ENCODE data around the gene PLCB4.

PLCB4 gene

DNA sequence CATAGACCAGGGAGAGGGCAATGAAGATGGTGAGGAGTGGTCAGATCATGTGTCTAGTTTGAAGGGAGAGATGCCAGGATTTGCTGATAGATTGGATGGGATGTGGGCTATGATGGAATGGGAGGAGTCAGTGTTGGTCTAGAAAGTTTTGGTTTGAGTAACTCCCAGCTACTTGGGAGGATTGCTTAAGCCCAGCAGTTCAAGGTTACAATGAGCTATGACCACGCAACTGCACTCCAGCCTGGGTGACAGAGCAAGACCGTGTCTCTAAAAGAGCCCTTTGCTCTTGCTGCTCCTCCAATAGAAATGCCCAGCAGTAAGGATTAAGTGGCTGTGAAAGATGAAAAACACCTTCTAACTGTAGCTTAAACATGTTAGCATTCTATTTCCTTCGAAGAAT lies 427.3 kb downstream of the PLCB4 start:
- TF ChIP-seq, protein P1, sequence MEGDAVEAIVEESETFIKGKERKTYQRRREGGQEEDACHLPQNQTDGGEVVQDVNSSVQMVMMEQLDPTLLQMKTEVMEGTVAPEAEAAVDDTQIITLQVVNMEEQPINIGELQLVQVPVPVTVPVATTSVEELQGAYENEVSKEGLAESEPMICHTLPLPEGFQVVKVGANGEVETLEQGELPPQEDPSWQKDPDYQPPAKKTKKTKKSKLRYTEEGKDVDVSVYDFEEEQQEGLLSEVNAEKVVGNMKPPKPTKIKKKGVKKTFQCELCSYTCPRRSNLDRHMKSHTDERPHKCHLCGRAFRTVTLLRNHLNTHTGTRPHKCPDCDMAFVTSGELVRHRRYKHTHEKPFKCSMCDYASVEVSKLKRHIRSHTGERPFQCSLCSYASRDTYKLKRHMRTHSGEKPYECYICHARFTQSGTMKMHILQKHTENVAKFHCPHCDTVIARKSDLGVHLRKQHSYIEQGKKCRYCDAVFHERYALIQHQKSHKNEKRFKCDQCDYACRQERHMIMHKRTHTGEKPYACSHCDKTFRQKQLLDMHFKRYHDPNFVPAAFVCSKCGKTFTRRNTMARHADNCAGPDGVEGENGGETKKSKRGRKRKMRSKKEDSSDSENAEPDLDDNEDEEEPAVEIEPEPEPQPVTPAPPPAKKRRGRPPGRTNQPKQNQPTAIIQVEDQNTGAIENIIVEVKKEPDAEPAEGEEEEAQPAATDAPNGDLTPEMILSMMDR (IDR thresholded peaks at IDR 0.05; ENCODE audit: low read depth, low read length): no peak
- DNase-seq (ENCODE audit: extremely low read depth, low read depth): no peak

DNA sequence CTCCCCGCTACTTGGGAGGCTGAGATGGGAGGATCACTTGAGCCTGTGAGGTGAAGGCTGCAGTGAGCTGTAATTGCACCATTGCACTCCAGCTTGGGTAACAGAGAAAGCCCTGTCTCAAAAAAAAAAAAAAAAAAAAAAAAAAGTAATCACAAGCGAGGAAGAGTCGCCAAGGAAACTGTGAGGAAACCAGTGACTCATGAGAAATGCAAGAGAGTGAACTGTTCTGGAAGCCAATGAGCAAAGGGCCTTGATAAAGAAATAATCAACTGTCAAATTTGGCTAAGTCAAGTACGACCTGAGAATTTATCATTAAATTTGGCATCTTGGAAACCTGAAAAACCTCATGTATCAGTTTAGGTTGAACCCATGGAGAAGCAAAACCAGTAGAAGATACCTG lies 429.4 kb downstream of the PLCB4 start:
- DNase-seq (ENCODE audit: extremely low read depth, low read depth): no peak
- TF ChIP-seq, protein P1 (IDR thresholded peaks at IDR 0.05; ENCODE audit: low read depth, low read length): no peak

DNA sequence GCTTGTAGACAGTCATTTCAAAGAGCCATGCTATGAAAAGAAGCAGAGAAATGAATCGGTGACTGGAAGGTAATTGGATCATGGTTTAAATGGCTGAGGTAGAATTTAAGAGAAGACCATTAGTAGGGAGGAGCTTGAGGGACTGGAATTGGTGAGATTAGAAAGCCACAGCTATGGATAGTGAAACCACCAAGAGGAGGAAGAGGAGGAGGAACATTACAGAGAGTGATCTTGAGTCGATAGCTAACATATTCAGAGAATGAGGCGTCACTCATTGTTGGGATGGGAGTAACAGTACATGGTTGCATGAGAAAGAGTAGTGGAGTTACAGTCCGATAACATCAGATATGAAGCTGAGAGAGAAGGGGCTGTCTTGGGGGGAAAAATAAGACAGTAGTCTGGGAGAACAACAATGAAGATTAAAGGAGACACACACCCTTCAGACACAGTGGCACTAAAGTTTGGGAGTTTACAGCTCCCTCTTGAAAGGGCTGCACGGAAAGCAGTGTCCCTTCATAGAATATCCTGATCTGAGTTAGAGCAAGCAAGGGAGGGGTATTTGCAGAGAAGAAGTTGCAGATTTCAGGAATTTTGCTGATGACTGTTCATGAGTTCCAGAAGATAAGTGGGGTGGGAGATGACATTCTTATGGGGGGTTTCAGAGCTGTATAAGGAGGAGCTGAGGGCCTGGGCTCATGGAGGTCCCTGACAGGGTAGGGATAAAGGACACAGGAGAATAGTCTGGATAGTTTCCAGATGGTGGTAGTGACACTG lies 430.4 kb downstream of the PLCB4 start:
- TF ChIP-seq, protein P1 (IDR thresholded peaks at IDR 0.05; ENCODE audit: low read depth, low read length): no peak
- DNase-seq (ENCODE audit: extremely low read depth, low read depth): no peak

DNA sequence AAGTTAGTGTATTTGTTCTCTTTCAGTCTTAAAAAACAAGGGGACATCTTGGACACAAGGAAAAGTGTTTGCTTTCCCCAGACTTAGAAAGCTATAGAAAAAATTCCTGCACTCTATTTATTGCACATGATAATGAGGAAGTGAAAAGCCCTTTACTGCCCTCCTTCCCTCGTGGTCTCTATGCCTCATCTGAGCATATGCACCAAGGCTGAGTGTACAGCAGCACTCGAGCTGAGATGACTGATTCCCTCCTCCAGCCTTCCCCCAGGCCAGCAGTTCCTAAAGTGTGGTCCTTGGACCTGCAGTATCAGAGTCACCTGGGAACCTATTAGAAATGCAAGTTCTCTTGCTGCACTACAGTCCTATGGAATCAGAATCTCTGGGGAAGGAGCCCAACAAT lies 431.2 kb downstream of the PLCB4 start:
- TF ChIP-seq, protein P1 (IDR thresholded peaks at IDR 0.05; ENCODE audit: low read depth, low read length): no peak
- DNase-seq (ENCODE audit: extremely low read depth, low read depth): no peak

DNA sequence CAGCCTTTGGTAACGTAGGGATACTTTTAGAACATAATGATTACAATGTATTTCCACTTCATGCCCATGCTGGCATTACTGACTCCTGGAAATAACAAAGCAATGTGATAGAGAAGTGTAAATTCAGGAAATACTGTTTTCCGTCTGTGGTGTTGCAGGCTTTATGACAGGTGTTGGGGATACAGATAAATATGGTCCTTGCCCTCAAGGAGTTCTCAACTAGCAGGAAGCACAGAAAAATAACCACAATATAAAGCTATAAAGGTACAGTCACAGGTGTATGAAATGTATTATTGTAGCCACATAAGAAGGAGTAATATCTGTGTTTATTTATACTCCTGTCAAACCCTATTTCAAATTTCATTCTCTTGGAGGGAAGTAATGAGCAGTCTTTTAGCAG lies 432.6 kb downstream of the PLCB4 start:
- TF ChIP-seq, protein P1 (IDR thresholded peaks at IDR 0.05; ENCODE audit: low read depth, low read length): no peak

DNA sequence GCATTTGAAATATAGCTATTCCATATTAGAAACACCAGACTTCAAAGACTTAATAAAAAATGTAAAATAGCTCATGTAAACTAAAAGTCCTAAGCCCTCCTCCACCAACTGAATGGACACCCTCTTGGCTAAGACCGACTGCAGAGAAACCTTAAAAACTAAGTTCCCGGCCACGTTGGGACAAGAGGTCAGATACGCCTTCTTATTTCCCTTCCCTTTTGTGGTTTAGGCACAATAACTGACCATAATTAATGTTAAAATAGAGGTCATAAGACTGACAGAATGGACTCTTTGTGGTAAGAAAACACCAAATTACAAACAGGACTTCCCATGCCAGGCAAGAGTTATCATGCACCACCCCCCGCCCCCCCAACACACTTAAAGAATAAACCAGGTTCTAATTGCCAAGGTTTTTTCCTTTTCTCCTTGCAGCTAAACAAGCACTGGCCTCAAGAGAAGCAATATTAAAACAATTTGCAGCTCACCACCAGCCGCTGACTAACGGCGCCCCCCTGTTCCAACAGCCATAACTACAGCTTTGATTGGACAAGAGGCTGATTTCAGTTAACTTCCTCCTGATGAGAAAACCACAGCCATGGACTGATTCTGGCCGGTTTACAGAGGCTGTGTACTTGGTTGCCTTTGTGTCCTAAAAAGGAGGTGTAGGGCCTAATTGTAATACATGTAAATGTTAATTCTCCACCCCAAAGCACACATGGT lies 434.8 kb downstream of the PLCB4 start:
- DNase-seq (ENCODE audit: extremely low read depth, low read depth): peak; percentile 25
- TF ChIP-seq, protein P1 (IDR thresholded peaks at IDR 0.05; ENCODE audit: low read depth, low read length): peak; percentile 33

More for the DNA sequence above, 432.6 kb downstream of the PLCB4 start:
- DNase-seq (ENCODE audit: extremely low read depth, low read depth): no peak

DNA sequence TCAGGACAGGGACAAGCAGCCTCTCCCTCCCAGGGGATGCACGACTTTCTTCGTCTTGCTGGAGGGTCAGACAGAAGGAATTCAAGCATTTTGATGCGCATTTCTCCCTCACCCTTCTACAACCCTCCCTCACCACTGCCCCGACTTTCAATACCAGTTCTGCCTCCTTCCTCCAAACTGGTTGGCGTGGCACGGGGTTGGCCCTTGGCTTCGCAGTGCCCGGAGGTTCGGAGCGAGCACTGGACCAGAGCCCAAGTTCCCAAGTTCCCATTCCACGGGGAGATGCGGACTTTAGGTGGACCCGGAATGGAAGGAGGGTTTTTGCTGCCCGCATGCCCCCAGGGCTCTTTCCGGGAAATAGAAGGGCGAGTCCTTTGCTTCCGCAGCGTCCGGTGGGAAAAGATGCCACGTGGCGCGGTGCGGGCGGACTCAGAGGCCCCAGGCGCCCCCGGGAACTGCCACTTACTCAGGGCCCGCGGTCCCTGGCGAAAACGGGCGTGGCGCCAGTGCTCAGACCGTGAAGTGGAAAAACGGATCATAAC lies 437.5 kb downstream of the PLCB4 start:
- TF ChIP-seq, protein P1 (IDR thresholded peaks at IDR 0.05; ENCODE audit: low read depth, low read length): no peak
- DNase-seq (ENCODE audit: extremely low read depth, low read depth): no peak
